Naive thymus-derived CD8-positive, alpha-beta T cell (primary cell): ENCODE measurements around the gene CDH23. TPM values are rescaled to one million over a fixed set of nuclear protein-coding genes. Genes with fewer than 3 reads are reported as not detected.
A peak's percentile ranks its signal among the peaks of the same experiment; 100 is the strongest.

Source experiments
- ATAC-seq, 2 donors: fragments of 150-1000 bp; cut with Tn5 transposase in 1 of 2; sonication (Bioruptor Pico), chemical (Tn5 transposase) in 1 of 2; 1 replicate in 1 of 2; 2 replicates in 1 of 2; pipeline ENCODE4 v1.10.0; 2021; ENCODE audit warnings: mild to moderate bottlenecking in 2 of 2, moderate library complexity in 2 of 2
- POLR2A ChIA-PET: fragments of 350-600 bp; sonication (Branson Sonifier 250); formaldehyde crosslinking; loops from one replicate; lab custom pipeline; 2021; ENCODE audit warnings: antibody characterized with exemption; lab: Charles Lee
- DNase-seq, 10 donors: peaks; one replicate each; pipeline versions ENCODE4 v3.0.0 to v3.0.0-alpha.2; 2020 to 2022
- H3K27ac Mint-ChIP-seq, 10 donors: one replicate each; pipeline ENCODE4 v1.8.0; 2020 to 2022; ENCODE audit warnings: mild to moderate bottlenecking in 10 of 10, mixed read lengths in 10 of 10, moderate library complexity in 4 of 10, inconsistent platforms in 1 of 10
- H3K27me3 Mint-ChIP-seq, 5 donors: one replicate each; pipeline ENCODE4 v1.8.0; 2021 to 2022; ENCODE audit warnings: mixed read lengths in 5 of 5
- H3K36me3 Mint-ChIP-seq, 3 donors: one replicate each; pipeline ENCODE4 v1.8.0; 2020 to 2022; ENCODE audit warnings: mixed read lengths in 3 of 3, mild to moderate bottlenecking in 2 of 3, inconsistent platforms in 1 of 3
- H3K4me1 Mint-ChIP-seq, 4 donors: one replicate each; pipeline ENCODE4 v1.8.0; 2021 to 2022; ENCODE audit warnings: mixed read lengths in 4 of 4
- H3K4me3 Mint-ChIP-seq, 10 donors: one replicate each; pipeline ENCODE4 v1.8.0; 2020 to 2022; ENCODE audit warnings: mild to moderate bottlenecking in 10 of 10, mixed read lengths in 10 of 10, moderate library complexity in 6 of 10, inconsistent platforms in 1 of 10
- H3K9me3 Mint-ChIP-seq, 9 donors: one replicate each; pipeline ENCODE4 v1.8.0; 2020 to 2022; ENCODE audit warnings: mixed read lengths in 9 of 9, mild to moderate bottlenecking in 3 of 9, inconsistent platforms in 1 of 9, moderate library complexity in 1 of 9
- polyA plus RNA-seq, 3 donors: library from polyadenylated mRNA; unstranded; fragments of 300-500 nt; fragmentation: Illumina TruSeq; gene quantifications; one replicate each; pipeline ENCODE4 v1.2.3, GENCODE V29; 2021
- total RNA-seq, 8 experiments: library from RNA in 2 of 8; stranded (reverse) in 2 of 8; gene quantifications; one replicate each; pipeline ENCODE4 v1.2.3 and lab custom pipeline; 2021 to 2026

CDH23 gene
- total and polyA plus RNA-seq, 5 experiments from 2014 or later: 0.82 to 10.2 (median 3.8) TPM

- Mint-ChIP-seq H3K4me1 (peaks cover 0 to 7% (median 4%) of the 10 kb centered on the region in 4 donors), H3K4me3 (no peak overlapping the region), H3K27ac (peak overlapping the region in 1 of 10 donors; percentile 68), H3K9me3 (no peaks in the 10 kb centered on the region), H3K27me3 (peaks cover 2 to 11% (median 5%) of the 10 kb centered on the region in 5 donors), H3K36me3 (no peaks in the 10 kb centered on the region)
- no peak for ATAC-seq
- no peak for DNase-seq
- POLR2A ChIA-PET: no interaction called here
Observed at GRCh38 chr10:71528371-71529206, 131.9 kb downstream of the CDH23 start.

GRCh38 chr10:71529207-71529827 is 132.6 kb downstream of the CDH23 start:
- no peak overlapping the region for H3K4me3 Mint-ChIP-seq
- H3K27me3 Mint-ChIP-seq: peaks cover 0 to 4% (median 0%) of the 10 kb centered on the region in 5 donors
- no peak overlapping the region for H3K27ac Mint-ChIP-seq
- POLR2A ChIA-PET: no interaction called here
- DNase-seq (no peak), ATAC-seq (no peak)
- peaks cover 0 to 7% (median 4%) of the 10 kb centered on the region in 4 donors for H3K4me1 Mint-ChIP-seq
- no peaks in the 10 kb centered on the region for H3K9me3 Mint-ChIP-seq
- no peaks in the 10 kb centered on the region for H3K36me3 Mint-ChIP-seq

- Mint-ChIP-seq H3K9me3 (no peaks in the 10 kb centered on the region), H3K4me1 (peaks cover 0 to 7% (median 4%) of the 10 kb centered on the region in 4 donors), H3K36me3 (no peaks in the 10 kb centered on the region), H3K4me3 (no peak overlapping the region), H3K27me3 (peaks cover 0 to 2% (median 0%) of the 10 kb centered on the region in 5 donors), H3K27ac (no peak overlapping the region)
- ATAC-seq: no peak
- POLR2A ChIA-PET: no interaction called here
- no peak for DNase-seq
Observed at GRCh38 chr10:71530781-71531180, 134.1 kb downstream of the CDH23 start.

- no peaks in the 10 kb centered on the region for H3K9me3 Mint-ChIP-seq
- H3K4me3 Mint-ChIP-seq: no peak overlapping the region
- H3K36me3 Mint-ChIP-seq: no peaks in the 10 kb centered on the region
- DNase-seq: peak in 1 of 10 donors; percentile 15
- H3K4me1 Mint-ChIP-seq: peaks cover 0 to 7% (median 4%) of the 10 kb centered on the region in 4 donors
- peak in 1 of 2 donors; percentile 32 for ATAC-seq
- H3K27me3 Mint-ChIP-seq: peaks cover 0 to 3% (median 0%) of the 10 kb centered on the region in 5 donors
- peak overlapping the region in 2 of 10 donors; percentile 6 to 31 for H3K27ac Mint-ChIP-seq
- POLR2A ChIA-PET: interaction anchor here (0.9 kb wide), 1 partner anchor 16 kb away, joined by 3 read pairs; no protein-coding TSS in a partner anchor
Observed at GRCh38 chr10:71531485-71532446, 135.0 kb downstream of the CDH23 start.

- Mint-ChIP-seq H3K27ac (no peak overlapping the region), H3K27me3 (peaks cover 0 to 3% (median 0%) of the 10 kb centered on the region in 5 donors), H3K9me3 (no peaks in the 10 kb centered on the region), H3K4me3 (no peak overlapping the region), H3K36me3 (no peaks in the 10 kb centered on the region), H3K4me1 (peaks cover 0 to 7% (median 4%) of the 10 kb centered on the region in 4 donors)
- ATAC-seq (no peak), DNase-seq (no peak)
- POLR2A ChIA-PET: interaction anchor here (0.6 kb wide), 1 partner anchor 18 kb away, joined by 4 read pairs; no protein-coding TSS in a partner anchor
Observed at GRCh38 chr10:71532878-71533277, 136.2 kb downstream of the CDH23 start.

- POLR2A ChIA-PET: interaction anchor here (0.6 kb wide), 1 partner anchor 34 kb away, joined by 3 read pairs; no protein-coding TSS in a partner anchor
- Mint-ChIP-seq H3K4me3 (no peak overlapping the region), H3K27ac (peak overlapping the region in 1 of 10 donors; percentile 21), H3K4me1 (peaks cover 0 to 7% (median 4%) of the 10 kb centered on the region in 4 donors), H3K27me3 (peaks cover 0 to 3% (median 0%) of the 10 kb centered on the region in 5 donors), H3K9me3 (no peaks in the 10 kb centered on the region), H3K36me3 (no peaks in the 10 kb centered on the region)
- ATAC-seq: no peak
- DNase-seq: no peak
Observed at GRCh38 chr10:71533936-71534335, 137.2 kb downstream of the CDH23 start.

- POLR2A ChIA-PET: no interaction called here
Observed at GRCh38 chr10:71534568-71535194, 138.0 kb downstream of the CDH23 start.

GRCh38 chr10:71536332-71536731 is 139.6 kb downstream of the CDH23 start:
- ATAC-seq (no peak), DNase-seq (no peak)
- no peaks in the 10 kb centered on the region for H3K36me3 Mint-ChIP-seq
- H3K4me1 Mint-ChIP-seq: peaks cover 0 to 6% (median 4%) of the 10 kb centered on the region in 4 donors
- H3K4me3 Mint-ChIP-seq: no peak overlapping the region
- H3K27ac Mint-ChIP-seq: peak overlapping the region in 2 of 10 donors; percentile 38 to 48
- H3K27me3 Mint-ChIP-seq: peaks cover 0 to 3% (median 0%) of the 10 kb centered on the region in 5 donors
- POLR2A ChIA-PET: no interaction called here
- H3K9me3 Mint-ChIP-seq: no peaks in the 10 kb centered on the region

More at GRCh38 chr10:71534568-71535194, 138.0 kb downstream of the CDH23 start:
- Mint-ChIP-seq H3K27ac (peak overlapping the region in 1 of 10 donors; percentile 21), H3K9me3 (no peaks in the 10 kb centered on the region), H3K36me3 (no peaks in the 10 kb centered on the region), H3K4me3 (no peak overlapping the region), H3K4me1 (peaks cover 0 to 7% (median 4%) of the 10 kb centered on the region in 4 donors), H3K27me3 (peaks cover 0 to 3% (median 0%) of the 10 kb centered on the region in 5 donors)
- DNase-seq (no peak), ATAC-seq (no peak)

- H3K27me3 Mint-ChIP-seq: peaks cover 0 to 3% (median 0%) of the 10 kb centered on the region in 5 donors
- no peaks in the 10 kb centered on the region for H3K4me1 Mint-ChIP-seq
- no peaks in the 10 kb centered on the region for H3K9me3 Mint-ChIP-seq
- no peak overlapping the region for H3K27ac Mint-ChIP-seq
- no peaks in the 10 kb centered on the region for H3K36me3 Mint-ChIP-seq
- DNase-seq (no peak), ATAC-seq (no peak)
- no peak overlapping the region for H3K4me3 Mint-ChIP-seq
- POLR2A ChIA-PET: no interaction called here
Observed at GRCh38 chr10:71537125-71537524, 140.4 kb downstream of the CDH23 start.

GRCh38 chr10:71537681-71538080 is 141.0 kb downstream of the CDH23 start:
- no peak overlapping the region for H3K4me3 Mint-ChIP-seq
- POLR2A ChIA-PET: no interaction called here
- no peaks in the 10 kb centered on the region for H3K4me1 Mint-ChIP-seq
- no peaks in the 10 kb centered on the region for H3K9me3 Mint-ChIP-seq
- DNase-seq (no peak), ATAC-seq (no peak)
- peaks cover 0 to 3% (median 0%) of the 10 kb centered on the region in 5 donors for H3K27me3 Mint-ChIP-seq
- no peaks in the 10 kb centered on the region for H3K36me3 Mint-ChIP-seq
- H3K27ac Mint-ChIP-seq: no peak overlapping the region

- ATAC-seq (no peak), DNase-seq (no peak)
- Mint-ChIP-seq H3K27me3 (peaks cover 0 to 3% (median 2%) of the 10 kb centered on the region in 5 donors), H3K4me1 (no peaks in the 10 kb centered on the region), H3K9me3 (no peaks in the 10 kb centered on the region), H3K27ac (no peak overlapping the region), H3K4me3 (no peak overlapping the region), H3K36me3 (no peaks in the 10 kb centered on the region)
- POLR2A ChIA-PET: no interaction called here
Observed at GRCh38 chr10:71538608-71539260, 142.0 kb downstream of the CDH23 start.
